HG02610 (cell line): ENCODE data around the gene CRYM.
"Not testable (repeated sequence)": the region's sequence is repeated elsewhere in the genome, so short reads cannot be mapped to it uniquely, and the experiment has no call there.

Experiments
- ATAC-seq: cut with Tn5 transposase; IDR thresholded peaks from one replicate; pipeline ENCODE4 v1.9.1; 2021; ENCODE audit warnings: mild to moderate bottlenecking, moderate library complexity; ENCODE audit not compliant: unreplicated experiment

The CRYM gene

DNA sequence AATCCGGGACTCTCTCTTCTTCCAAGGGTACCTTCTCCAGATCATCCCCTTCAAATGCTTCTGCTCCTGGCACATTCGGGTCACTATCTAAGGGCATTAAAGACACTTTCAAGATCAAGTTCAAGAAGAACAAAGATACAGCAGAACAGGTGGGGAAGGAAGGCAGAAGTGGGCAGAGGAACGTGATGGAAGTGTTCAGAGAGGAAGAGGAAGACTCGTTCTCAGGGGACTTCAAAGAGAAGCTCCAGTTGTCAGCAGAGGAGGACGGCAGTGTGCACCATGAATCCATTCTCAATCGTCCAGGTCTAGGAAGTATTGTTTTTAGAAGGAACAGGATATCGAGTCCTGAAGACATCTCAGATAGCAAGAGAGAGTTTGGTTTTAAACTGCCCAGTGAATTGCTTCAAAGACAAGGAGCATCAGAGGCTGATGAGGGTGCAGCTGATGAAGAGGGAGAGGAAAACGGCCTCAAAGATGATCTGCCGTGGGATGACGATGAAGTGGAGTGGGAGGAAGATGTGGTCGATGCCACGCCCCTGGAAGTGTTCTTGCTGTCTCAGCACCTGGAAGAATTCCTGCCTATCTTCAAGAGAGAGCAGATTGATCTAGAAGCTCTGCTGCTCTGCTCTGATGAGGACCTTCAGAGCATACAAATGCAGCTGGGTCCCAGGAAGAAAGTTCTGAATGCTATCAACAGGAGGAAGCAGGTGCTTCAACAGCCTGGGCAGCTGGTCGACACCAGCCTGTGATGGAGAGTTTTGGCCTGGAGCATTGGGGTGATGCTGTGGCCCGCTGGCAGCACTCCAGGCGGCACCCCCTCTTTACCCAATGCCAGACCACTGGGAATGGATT, 27.8 kb downstream of the CRYM start:
- no peak for ATAC-seq

DNA sequence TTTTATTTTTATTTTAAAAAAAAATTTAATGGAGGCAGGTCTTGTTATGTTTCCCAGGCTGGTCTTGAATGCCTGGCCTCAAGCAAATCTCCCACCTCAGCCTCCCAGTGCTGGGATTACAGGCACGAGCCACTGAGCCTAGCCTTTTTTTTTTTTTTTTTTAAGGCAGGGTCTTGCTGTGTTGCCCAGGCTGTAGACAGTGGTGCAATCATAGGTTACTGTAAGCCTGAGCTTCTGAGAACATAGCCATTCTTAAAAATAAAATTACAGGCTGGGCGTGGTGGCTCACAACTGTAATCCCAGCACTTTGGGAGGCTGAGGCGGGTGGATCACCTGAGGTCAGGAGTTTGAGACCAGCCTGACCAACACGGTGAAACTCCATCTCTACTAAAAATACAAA, 29.9 kb downstream of the CRYM start:
- not testable (repeated sequence) for ATAC-seq

DNA sequence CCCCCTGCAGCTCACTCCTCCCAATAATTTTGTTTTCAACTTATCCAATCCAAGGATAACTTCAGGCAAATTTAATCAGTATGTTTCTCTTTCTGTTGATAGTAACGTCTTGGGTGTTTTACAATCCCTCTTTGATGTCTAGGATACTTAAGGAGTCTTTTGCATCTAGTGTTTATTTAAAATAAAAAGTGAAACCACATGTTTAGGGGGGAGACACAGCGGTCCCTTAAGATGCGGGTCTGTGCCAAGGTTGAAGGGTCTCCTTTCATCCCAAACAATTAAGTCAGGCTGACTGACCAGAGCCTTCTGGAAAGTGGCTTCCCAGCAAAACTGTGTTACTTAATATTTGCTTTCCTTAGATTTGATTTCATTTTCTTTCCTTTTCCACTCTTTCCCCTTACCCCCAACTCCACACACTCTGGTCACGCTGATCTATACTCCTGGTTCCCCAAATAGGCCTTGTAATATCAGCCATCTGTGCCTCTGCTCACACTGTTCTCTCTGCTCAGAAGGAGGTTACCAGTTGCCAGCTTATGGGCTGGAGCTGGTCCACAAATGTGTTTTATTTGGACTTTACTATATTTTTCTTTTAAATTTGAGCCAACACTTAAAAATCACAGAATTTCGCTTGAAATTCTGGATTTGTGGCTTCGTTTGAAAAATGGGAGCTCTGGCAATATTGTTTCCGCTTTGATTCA, 33.4 kb downstream of the CRYM start:
- ATAC-seq: no peak

DNA sequence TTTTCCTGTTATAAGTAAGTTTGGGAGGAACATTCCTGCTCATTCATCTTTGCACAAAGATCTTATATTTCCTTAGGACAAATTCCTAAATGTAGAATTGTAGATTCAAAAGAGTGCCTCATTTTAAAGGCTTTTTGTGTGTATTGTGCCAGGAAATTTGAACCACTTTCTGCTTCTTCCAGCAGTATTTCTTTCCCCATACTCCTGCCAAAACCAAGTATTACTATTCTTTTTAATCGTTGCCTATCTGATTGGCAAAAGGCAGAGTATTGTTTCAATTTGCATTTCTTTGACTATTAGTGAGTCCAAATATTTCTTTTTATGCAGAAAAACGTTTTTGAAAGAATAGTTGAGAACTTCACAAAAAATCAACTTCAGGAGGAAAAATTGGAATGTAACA, 35.3 kb downstream of the CRYM start:
- ATAC-seq: no peak

DNA sequence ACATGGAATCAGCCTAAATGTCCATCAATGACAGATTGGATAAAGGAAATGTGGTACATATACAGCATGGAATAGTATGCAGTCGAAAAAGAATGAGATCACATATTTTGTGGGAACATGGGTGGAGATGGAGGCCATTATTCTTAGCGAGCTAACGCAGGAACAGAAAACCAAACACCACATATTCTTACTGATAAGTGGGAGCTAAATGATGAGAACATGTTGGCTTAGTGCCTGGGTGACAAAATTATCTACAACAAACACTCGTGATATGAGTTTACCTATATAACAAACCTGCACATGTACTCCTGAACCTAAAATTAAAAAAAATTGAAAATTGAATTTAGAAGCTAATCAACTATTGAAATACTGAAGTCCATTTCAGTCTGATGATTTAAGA, 38.4 kb downstream of the CRYM start:
- ATAC-seq: no peak

DNA sequence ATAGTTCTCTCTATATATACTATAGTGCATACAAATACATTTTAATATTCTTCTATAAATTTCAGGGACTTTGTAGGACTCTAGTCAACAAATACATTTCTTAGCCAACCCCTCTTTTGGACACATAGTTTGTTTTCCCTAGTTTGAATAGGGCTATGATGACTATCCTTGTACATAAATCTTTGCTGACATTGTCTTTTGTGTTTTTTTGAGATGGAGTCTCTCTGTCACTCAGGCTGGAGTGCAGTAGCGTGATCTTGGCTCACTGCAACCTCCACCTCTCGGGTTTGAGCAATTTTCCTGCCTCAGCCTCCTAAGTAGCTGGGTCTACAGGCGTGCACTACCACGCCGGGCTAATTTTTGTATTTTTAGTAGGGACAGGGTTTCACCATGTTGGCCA, 41.3 kb downstream of the CRYM start:
- ATAC-seq: no peak

DNA sequence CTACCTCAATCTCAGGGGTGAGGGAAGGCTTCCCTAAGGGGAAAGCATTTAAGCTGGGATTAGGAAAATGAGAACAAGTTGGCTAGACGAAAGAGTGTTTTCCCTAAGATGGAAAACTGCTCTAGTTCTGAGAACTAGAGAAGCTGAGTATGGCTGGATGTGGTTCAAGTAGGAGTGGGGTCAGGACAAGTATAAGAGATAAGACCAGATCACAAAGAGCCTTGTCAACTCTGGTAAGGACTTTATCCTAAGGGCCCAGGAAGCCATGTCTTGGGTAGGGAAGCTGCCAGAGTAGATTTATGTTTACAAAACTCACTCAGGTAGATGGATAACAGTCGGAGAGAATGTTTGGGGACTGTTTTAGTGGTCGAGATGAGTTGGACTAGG, 42.9 kb downstream of the CRYM start:
- ATAC-seq: no peak

DNA sequence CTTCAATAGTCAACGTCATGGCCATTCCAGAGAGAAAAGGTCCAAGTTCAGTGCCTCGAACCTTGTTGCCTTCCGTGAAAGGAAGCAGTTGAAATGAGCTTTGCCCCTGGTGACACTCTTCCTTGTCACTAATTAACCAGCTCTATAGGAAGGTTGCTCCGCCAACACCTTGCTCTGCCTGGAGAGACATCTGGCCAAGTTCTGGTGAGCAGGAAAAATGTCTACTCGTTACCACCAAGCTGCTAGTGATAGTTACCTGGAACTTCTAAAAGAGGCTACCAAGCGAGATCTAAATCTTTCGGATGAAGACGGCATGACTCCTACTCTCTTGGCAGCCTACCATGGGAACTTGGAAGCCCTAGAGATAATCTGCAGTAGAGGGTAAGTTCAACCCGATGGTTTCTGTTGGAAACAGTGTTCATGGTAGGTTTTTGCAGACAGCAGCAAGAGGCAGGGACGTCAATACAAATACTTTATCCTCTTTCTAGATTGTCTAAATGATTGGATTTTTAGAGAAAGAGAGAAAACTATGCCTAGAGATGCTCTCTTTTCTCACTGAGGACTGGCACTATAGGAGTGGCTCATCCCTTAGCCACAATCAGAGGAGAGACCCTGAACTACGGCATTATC, 44.5 kb downstream of the CRYM start, which contains the start of gene ANKS4B:
TSS of gene ANKS4B (plus strand) at position 179 of the 630 bp plus-strand sequence. CDS start at position 218, 39 bp downstream.
- no peak for ATAC-seq

DNA sequence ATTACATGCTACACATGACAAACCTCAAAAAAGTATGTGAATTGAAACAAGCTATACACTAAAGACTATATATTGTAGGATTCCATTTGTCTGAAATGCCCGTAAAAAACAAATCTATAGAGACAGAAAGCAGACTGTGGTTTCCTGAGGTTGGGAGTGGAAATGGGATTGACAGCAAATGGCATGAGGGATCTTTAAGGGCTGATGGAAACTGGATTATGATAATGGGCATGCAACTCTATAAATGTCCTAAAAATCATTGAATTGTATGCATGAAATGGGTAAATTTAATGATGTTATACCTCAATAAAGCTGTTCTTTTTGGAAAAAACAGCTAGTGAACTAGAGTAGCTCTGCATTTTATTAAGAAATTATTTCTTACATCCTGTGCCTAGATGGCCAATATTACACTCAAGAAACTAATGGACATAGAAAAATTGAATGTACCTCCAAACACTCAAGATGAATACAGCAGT, 45.0 kb downstream of the CRYM start:
- no peak for ATAC-seq

DNA sequence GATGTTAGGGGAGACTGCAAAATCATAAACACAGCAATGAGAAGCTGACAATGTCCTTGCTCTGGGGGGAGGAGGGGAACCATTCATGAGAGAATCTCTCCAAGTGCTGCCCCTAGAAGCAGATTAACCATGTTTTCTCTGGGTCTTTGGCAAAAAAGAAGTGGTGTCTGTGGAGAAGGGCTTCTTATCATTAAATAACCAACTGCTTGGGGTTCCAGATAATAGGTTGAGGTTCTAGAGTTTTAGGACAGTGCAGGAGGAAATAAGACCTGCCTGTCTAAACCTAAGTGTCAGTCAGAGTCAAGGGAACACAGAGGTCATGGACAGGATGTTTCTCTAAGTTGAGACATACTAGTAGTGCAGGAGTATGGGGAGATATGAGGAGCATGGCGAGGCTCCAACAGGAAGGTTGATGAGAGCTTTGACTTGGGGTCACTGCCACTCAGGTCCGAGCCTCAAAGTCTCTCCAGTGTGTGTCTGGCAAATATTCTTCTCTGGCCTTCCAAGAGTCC, 49.7 kb downstream of the CRYM start:
- no peak for ATAC-seq

DNA sequence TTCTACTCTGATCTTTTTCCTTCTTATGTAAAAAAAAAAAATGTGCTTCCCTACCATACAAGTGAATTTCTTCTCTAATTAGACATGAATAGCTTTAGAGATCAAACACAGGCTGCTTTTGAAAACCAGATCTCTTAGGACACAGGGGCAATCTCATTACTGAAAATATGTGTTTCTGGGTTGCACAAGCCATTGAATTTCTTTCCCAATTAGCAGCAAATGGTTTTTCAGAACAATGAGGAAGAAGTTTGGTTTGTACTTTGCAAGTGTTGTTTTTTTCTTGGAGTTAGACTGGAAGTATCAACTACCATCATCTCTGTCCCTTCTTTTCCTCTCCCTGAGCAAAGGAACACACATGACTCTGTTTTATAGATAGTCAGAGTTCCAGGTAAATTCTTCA, 50.2 kb downstream of the CRYM start:
- ATAC-seq: no peak

DNA sequence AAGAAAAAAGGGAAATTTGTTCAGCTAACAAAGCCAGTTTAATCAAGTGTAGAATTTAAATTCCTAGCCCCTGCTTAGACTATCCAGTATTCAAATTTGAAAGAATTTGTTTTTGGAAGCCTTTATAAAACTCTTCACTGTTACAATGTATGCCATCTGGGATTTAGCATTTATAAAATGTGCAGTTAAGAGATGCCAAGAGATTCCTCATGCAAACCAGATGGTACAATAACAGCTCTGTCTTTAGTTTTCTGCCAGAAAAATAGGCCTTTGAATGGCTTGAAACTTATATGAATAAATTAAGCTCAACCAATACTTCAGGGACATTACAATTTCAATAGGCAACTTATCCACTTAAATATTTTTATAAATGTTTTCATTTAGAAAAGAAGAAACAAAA, 51.3 kb downstream of the CRYM start:
- no peak for ATAC-seq

DNA sequence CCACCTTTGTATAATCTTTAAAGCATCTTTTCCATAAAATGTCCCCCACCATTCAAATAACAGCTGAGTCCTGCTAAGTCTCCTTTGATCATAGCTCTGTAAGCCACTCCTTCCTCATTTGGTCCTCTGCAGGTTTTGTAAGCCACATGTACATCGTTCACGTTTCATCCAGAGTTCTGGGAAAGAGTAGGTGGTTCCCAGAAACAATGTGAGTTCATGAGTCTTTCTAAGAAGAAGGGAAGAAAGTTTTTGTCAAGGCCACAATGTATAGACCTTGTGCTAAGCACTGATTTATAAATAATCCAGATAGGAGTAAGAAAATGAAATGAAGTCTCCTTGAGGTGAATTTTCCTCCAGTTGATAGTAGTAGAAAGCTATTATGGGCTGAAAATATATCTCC, 53.3 kb downstream of the CRYM start:
- ATAC-seq: no peak

DNA sequence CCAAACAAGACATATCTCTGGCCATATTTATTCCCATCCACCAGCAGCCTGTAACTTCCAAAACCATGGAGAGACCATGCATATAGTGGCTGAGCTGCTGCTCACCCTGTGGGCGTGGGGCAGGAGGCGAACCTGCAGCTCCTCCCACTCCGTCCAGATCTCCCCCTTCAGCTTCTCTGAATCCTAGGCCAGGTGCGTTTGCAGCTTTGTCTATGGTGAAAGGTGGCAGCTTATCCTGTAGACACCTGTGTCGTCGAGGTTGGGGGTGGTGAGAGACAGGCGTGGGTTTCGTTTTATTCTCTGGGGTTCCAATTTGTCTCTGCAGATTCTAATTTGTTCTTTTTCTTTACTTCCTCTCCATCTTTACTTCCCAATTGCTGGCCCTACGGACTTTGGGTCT, 54.3 kb downstream of the CRYM start:
- ATAC-seq: no peak

DNA sequence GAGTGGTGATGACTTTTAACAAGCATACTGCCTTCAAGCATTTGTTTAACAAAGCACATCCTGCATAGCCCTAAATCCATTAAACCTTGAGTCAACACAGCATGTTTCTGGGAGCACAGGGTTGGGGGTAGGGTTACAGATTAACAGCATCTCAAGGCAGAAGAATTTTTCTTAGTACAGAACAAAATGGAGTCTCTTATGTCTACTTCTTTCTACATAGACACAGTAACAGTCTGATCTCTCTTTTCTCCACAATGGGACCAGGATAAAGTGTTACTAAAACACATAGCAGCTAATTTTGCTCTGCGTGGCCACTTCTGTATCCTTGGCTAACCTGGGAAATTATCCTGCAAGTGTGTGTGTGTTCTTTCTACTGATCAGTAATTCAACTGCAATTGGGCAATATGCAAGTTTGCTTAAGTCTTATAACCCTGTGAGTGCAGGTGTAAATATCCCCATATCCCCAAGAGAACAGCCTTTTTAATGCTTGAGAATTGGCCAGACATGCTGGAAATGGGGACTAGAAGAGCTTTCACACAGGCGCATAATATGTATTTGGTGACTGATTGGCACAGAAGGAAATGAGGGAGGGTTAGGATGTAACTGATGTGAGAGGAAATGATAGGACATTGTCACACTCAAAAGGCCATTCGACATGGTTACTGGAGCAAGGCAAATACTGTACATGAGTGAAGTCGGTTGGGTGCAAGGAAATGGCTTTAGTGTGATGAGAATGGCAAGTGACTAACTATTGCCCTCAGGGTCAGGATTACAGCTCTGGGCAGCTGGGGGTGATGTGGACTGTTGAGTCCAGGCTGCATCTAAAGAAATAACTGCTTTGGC, 55.4 kb downstream of the CRYM start:
- no peak for ATAC-seq

DNA sequence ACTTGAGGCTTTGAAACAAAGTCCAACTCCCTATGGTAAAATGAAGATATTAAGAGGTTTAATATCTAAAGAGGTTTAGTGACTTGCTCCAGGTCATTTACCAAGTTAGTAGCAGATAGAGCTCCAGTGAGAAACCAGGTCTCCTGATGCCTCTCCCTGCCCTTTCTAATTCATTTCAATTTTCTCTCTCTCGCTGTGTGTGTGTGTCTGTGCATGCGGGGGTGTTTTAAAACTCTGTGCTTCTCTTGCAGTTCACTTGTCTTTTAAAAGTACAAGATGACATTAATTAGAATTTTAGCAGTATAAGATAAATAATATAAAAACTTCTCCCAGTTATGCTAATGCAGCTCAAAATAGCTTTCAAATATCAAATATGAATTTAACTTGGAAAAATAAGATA, 58.5 kb downstream of the CRYM start:
- ATAC-seq: no peak

DNA sequence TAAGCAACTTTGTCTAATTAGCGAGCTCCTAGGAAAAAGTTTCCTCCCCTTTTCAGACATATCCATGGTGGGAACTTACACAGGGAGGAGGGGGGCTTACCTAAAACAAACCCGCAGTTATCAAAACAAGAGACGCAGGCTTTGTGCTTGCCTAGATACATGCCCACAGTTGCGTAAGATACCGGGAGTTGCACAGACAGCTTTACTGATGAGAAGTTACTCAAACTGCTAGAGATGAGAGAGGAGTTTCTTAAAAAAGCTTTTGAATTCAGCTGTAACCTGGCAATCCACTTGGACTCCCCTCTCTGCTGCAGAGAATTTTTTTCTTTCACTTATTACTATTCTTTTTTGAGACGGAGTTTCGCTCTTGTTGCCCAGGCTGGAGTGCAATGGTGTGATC, 59.9 kb downstream of the CRYM start:
- no peak for ATAC-seq

DNA sequence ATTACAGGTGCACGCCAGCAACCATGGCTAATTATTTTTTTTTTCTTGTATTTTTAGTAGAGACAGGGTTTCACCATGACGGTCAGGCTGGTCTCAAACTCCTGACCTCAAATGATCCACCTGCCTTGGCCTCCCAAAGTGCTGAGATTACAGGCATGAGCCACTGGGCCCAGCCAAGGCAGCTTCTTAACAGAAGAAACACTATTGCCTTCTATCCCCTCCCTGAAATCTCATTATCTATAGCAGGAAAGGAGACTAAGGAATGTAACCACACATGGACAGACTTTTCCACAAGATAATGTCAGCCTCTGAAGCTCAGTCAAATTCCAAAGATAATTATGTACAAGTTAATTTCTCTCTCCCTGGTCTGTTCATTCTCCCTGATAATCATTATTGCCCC, 61.0 kb downstream of the CRYM start:
- ATAC-seq: no peak

DNA sequence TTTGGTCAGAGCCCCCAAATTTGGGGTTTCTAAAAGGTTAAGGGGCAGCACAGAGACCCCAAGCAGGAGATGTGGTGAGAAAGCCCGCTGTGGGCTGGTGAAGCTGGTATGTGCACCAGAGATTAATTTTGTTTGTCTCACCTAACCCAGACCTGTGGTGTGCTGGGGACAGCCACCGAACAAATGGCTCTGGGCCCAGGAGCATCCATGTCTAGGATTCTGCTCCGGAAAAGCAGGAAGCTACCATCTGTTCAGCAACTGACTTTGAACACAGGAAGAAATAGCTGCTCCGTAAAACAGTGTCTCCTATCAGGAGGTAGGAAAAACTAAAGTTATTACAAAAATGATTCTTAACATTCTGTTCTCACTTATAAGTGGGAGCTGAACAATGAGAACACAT, 64.0 kb downstream of the CRYM start:
- ATAC-seq: no peak

DNA sequence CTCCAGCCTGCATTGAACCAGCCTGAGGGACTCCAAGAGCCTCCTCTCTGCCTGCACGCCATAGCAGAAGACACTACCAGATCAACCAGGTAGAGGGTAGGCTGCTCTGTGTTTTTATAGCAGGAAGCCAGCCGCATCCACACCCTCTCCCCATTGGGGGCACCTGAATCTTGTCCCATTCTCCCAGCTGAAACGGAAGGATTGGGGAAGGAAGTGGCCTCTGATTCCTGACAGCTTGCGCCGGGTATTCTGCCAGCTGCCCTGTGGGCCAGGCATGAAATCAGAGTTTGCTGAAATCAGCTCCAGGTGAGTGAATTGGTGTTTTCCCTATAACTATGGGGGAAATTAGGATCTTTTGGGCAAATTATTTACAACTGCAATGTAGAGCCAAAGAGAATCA, 66.6 kb downstream of the CRYM start, which contains the start of gene ZP2:
TSS of gene ZP2 (minus strand) at position 89 of the 400 bp plus-strand sequence. CDS start at position 62, 27 bp downstream.
- no peak for ATAC-seq
